HUES6 (cell line): ENCODE measurements around the gene ST8SIA2.

ENCODE experiments used
- H3K27ac ChIP-seq: 2 replicates; pipeline ENCODE4 v1.7.0; 2013; ENCODE audit warnings: low read depth, mild to moderate bottlenecking, low read length, inconsistent platforms
- H3K27me3 ChIP-seq: 2 replicates; pipeline ENCODE4 v1.6.1; 2013; ENCODE audit warnings: low read length; ENCODE audit not compliant: control insufficient read depth, insufficient read depth
- H3K36me3 ChIP-seq: 2 replicates; pipeline ENCODE4 v1.6.1; 2013; ENCODE audit warnings: low read length; ENCODE audit not compliant: control insufficient read depth, insufficient read depth
- H3K4me1 ChIP-seq: 2 replicates; pipeline ENCODE4 v1.6.1; 2013; ENCODE audit warnings: low read length; ENCODE audit not compliant: control insufficient read depth, insufficient read depth
- H3K4me3 ChIP-seq: 2 replicates; pipeline ENCODE4 v1.5.1; 2013; ENCODE audit warnings: low read depth, low read length
- H3K9ac ChIP-seq: one replicate; pipeline ENCODE4 v1.6.1; 2013; ENCODE audit warnings: mild to moderate bottlenecking, low read length
- H3K9me3 ChIP-seq: 2 replicates; pipeline ENCODE4 v1.6.1; 2013; ENCODE audit warnings: low read depth, low read length; ENCODE audit not compliant: control insufficient read depth, insufficient read depth

ST8SIA2 gene

GRCh38 chr15:92393071-92393979 lies at the start of gene ST8SIA2:
Gene ST8SIA2, plus strand, starts transcription at chr15:92393881. Its CDS starts 184 bp downstream, at chr15:92394065.
- H3K9me3 ChIP-seq, result no peaks in the 10 kb centered on the region
- H3K9ac ChIP-seq, result peak within 1 kb of the TSS; percentile 90
- H3K4me3 ChIP-seq, result peak within 1 kb of the TSS; percentile 94
- H3K27me3 ChIP-seq, result peaks cover 45% of the 10 kb centered on the region
- peaks cover 25% of the 10 kb centered on the region for H3K4me1 ChIP-seq
- H3K36me3 ChIP-seq, result no peaks in the 10 kb centered on the region
- peak within 1 kb of the TSS; percentile 60; the same call in 1 of the 2 replicates for H3K27ac ChIP-seq

GRCh38 chr15:92343924-92344643 lies 49.6 kb upstream of the ST8SIA2 start:
- H3K36me3 ChIP-seq, result no peaks in the 10 kb centered on the region
- H3K27ac ChIP-seq, result no peak overlapping the region
- H3K9ac ChIP-seq, result peak overlapping the region; percentile 5
- H3K9me3 ChIP-seq, result 0 out of 2 replicates have a peak, but pooled peaks cover 2% of the 10 kb centered on the region
- H3K4me3 ChIP-seq, result no peak overlapping the region
- peaks cover 19% of the 10 kb centered on the region for H3K27me3 ChIP-seq
- peaks cover 34% of the 10 kb centered on the region for H3K4me1 ChIP-seq

- 0 out of 2 replicates have a peak, but pooled peaks cover 2% of the 10 kb centered on the region for H3K9me3 ChIP-seq
- H3K4me1 ChIP-seq, result peaks cover 34% of the 10 kb centered on the region
- no peak overlapping the region for H3K9ac ChIP-seq
- H3K27ac ChIP-seq, result no peak overlapping the region
- no peak overlapping the region for H3K4me3 ChIP-seq
- H3K27me3 ChIP-seq, result peaks cover 19% of the 10 kb centered on the region
- no peaks in the 10 kb centered on the region for H3K36me3 ChIP-seq
Observed at GRCh38 chr15:92346063-92346462, 47.6 kb upstream of the ST8SIA2 start.

- Histone ChIP-seq H3K27me3 (no peaks in the 10 kb centered on the region), H3K9ac (no peak overlapping the region), H3K9me3 (no peaks in the 10 kb centered on the region), H3K4me3 (no peak overlapping the region), H3K4me1 (peaks cover 3% of the 10 kb centered on the region; the same call in 1 of the 2 replicates), H3K36me3 (no peaks in the 10 kb centered on the region), H3K27ac (no peak overlapping the region)
Observed at GRCh38 chr15:92355307-92355706, 38.4 kb upstream of the ST8SIA2 start.

GRCh38 chr15:92361321-92362000 lies 32.2 kb upstream of the ST8SIA2 start:
- H3K36me3 ChIP-seq, result no peaks in the 10 kb centered on the region
- no peaks in the 10 kb centered on the region for H3K27me3 ChIP-seq
- no peak overlapping the region for H3K27ac ChIP-seq
- H3K4me3 ChIP-seq, result no peak overlapping the region
- H3K9me3 ChIP-seq, result no peaks in the 10 kb centered on the region
- H3K4me1 ChIP-seq, result peaks cover 27% of the 10 kb centered on the region
- H3K9ac ChIP-seq, result no peak overlapping the region

- Histone ChIP-seq H3K36me3 (no peaks in the 10 kb centered on the region), H3K9ac (no peak overlapping the region), H3K27me3 (no peaks in the 10 kb centered on the region), H3K27ac (no peak overlapping the region), H3K4me3 (no peak overlapping the region), H3K4me1 (peaks cover 27% of the 10 kb centered on the region), H3K9me3 (peaks cover 4% of the 10 kb centered on the region)
Observed at GRCh38 chr15:92362001-92362350, 31.7 kb upstream of the ST8SIA2 start.

- Histone ChIP-seq H3K27ac (no peak overlapping the region; the same call in 1 of the 2 replicates), H3K4me1 (peaks cover 27% of the 10 kb centered on the region), H3K9me3 (peaks cover 13% of the 10 kb centered on the region), H3K4me3 (peak overlapping the region; percentile 3; the same call in 1 of the 2 replicates), H3K36me3 (no peaks in the 10 kb centered on the region), H3K27me3 (no peaks in the 10 kb centered on the region), H3K9ac (peak overlapping the region; percentile 39)
Observed at GRCh38 chr15:92365084-92365483, 28.6 kb upstream of the ST8SIA2 start.

GRCh38 chr15:92365906-92366305 lies 27.8 kb upstream of the ST8SIA2 start:
- Histone ChIP-seq H3K4me1 (peaks cover 27% of the 10 kb centered on the region), H3K36me3 (no peaks in the 10 kb centered on the region), H3K4me3 (no peak overlapping the region), H3K27me3 (no peaks in the 10 kb centered on the region), H3K9me3 (peaks cover 13% of the 10 kb centered on the region), H3K27ac (peak overlapping the region; percentile 19; the same call in 1 of the 2 replicates), H3K9ac (peak overlapping the region; percentile 39)

GRCh38 chr15:92366381-92366780 lies 27.3 kb upstream of the ST8SIA2 start:
- Histone ChIP-seq H3K27ac (peak overlapping the region; percentile 19; the same call in 1 of the 2 replicates), H3K27me3 (no peaks in the 10 kb centered on the region), H3K9me3 (peaks cover 13% of the 10 kb centered on the region), H3K9ac (no peak overlapping the region), H3K4me3 (no peak overlapping the region), H3K4me1 (peaks cover 27% of the 10 kb centered on the region), H3K36me3 (no peaks in the 10 kb centered on the region)

- no peaks in the 10 kb centered on the region for H3K4me1 ChIP-seq
- H3K9ac ChIP-seq, result no peak overlapping the region
- no peak overlapping the region for H3K27ac ChIP-seq
- no peaks in the 10 kb centered on the region; the same call in 1 of the 2 replicates for H3K27me3 ChIP-seq
- H3K36me3 ChIP-seq, result no peaks in the 10 kb centered on the region
- H3K4me3 ChIP-seq, result no peak overlapping the region
- peaks cover 4% of the 10 kb centered on the region; the same call in 1 of the 2 replicates for H3K9me3 ChIP-seq
Observed at GRCh38 chr15:92375057-92375456, 18.6 kb upstream of the ST8SIA2 start.
